ENCODE measurements around the gene KRT82.
A peak's percentile ranks its signal among the peaks of the same experiment; 100 is the strongest.

KRT82 gene

GRCh38 chr12:52382854-52383253 lies 23.3 kb downstream of the KRT82 start:
- no peak for DNase-seq

DNA sequence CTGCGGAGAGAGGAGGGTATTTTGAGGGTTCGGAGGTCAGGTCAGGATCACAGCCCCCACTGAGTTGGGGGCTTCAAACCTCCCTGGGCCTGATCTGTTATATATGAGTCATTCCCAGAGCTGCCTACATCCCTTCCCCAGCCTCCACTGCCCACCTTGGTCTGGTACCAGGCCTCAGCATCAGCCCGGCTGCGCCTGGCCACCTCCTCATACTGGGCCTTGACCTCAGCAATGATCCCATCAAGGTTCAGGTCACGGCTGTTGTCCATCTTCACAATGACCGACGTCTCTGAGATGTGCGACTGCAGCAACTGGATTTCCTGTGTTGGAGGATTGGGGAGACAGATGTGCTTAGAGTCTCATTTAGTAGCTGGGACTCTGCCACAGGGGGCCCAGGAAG lies 24.9 kb downstream of the KRT82 start:
- no peak for DNase-seq

GRCh38 chr12:52380271-52380694 lies 25.9 kb downstream of the KRT82 start:
- DNase-seq: peak; percentile 29

DNA sequence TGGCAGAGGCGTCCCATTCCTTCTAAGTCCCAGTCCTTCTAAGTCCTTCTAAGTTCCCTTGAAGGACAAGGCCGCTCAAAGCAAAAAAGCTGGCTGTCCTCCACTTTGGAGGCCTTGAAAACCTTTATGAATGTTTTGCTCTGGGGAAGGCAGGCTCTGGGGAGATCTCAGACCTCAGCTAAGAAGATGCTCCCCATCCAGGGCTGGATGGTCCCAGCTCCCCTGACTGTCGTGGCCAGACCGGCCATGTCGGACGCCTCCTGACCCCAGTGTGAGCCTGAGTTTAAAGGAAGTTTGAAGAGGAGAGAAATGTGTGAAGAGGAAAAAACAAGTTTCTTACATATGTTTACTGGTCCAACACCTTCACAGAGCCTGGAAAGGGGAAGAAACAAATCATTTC lies 26.6 kb downstream of the KRT82 start:
- DNase-seq: no peak

- no peak for DNase-seq
Measured at GRCh38 chr12:52378091-52378490, 28.0 kb downstream of the KRT82 start.

DNA sequence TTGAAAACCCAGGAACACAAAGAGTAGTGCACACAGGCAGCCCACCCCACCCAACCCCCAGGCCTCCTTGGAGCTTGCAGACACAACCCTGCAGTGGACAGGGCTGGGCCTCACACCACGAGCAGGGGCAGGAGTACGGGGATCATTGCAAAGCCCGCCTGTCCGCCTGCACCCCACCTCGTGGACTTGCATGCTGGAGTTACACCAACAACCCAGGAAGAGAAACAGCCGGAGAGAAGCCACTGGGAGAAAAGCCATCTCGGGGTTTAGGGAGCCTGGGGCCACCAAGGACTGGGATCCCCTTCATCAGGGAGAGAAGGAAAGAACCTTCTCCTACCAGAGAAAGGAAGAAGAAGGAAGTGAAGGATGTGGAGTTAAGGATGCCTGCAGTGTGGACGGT lies 28.9 kb downstream of the KRT82 start:
- no peak for DNase-seq

GRCh38 chr12:52372216-52373154 lies 33.6 kb downstream of the KRT82 start:
- peak; percentile 86 for DNase-seq

- no peak for DNase-seq
Measured at GRCh38 chr12:52371716-52372115, 34.4 kb downstream of the KRT82 start.

DNA sequence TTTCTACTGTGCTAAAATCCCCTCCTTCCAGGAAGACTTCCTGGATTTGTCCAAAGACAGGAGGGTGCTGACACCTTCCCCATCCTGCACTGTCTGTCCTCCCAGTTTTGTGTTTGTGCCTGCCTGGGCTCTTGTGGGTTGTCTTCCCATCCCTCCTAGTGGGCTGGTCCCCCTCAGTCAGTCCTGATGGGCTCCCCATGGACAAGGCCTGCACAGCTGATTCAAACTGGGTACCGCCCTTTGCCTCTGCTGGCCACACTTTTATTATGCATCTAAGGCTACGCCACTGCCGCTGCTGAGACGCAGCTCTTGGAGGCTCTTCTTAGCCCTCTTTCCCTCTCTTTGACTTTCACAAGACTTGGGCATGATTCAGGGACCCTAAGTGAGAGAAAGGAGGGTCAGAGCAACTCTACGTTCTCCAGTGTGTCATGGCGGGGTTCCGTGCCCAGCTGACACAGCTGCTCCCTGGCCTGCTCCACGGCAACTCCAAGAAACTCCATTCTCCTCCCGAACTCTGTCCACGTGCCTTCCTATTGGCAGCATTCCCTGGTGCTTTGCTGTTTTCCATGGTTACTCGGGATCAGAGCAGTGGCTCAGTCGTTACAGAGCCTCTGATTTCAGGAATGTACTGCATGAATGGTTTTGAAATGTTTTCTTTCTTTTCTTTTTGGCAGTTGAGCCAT lies 35.1 kb downstream of the KRT82 start:
- DNase-seq: peak; percentile 68

GRCh38 chr12:52369809-52370208 lies 36.3 kb downstream of the KRT82 start:
- DNase-seq: no peak

- DNase-seq: peak; percentile 22
Measured at GRCh38 chr12:52369211-52369610, 36.9 kb downstream of the KRT82 start.

DNA sequence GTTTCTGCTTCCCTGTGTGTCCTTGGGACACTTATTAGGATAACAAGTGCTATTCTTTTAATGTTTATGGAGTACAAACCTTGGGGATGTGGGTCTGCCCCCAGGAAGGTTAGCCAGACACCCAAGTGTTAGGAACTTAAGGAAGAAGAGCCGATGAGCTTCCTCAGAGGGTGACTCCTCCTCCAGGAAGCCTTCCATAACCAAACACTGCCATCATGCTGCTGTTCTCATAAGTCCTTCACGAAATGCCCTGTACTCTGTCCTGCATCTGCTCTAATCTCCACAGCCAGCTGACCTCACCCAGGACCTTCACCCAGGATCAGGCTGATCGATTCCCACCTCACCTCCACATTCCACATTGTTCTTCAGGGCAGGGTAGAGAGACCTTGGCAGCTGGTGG lies 37.6 kb downstream of the KRT82 start:
- DNase-seq: no peak

- no peak for DNase-seq
Measured at GRCh38 chr12:52367876-52368275, 38.3 kb downstream of the KRT82 start.

DNA sequence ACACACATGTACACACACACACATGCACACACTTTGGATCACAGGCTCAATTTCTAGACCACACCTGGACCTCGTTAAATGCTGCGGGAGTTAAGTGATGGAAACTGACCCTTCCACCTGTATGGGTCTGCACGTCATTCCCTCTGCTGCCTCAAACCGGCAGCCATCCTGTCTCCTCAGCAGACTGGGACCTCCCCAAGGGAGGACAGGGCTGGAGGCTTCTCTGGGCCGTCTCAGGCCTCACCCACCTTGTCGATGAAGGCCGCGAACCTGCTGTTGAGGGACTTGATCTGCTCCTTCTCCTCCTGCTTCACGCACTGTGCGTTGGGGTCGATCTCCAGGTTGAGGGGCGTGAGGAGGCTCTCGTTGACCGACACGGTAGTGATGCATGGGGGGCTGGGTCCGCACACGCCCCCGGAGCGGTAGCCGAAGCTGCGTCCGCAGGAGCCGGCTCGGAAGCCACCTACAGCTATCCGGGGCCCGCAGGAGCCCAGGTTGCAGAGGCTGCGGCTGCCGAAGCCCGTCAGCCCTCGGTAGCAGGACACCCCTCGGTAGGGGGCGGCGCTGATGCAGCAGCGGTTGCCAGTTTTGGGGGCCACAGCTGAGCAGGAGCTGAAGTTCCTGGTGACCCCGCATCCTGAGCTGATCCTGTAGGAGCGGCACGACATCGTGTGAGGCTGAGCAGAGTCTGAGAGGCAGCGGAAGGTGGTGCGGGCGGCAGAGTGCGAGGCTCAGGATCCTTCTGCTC lies 39.2 kb downstream of the KRT82 start, which contains the start of gene KRT85:
Gene KRT85 (minus strand): TSS at position 744 of the 748 bp plus-strand sequence. CDS start 76 bp downstream, at position 668.
- DNase-seq: no peak

GRCh38 chr12:52364901-52365489 lies 41.1 kb downstream of the KRT82 start:
- DNase-seq: no peak

DNA sequence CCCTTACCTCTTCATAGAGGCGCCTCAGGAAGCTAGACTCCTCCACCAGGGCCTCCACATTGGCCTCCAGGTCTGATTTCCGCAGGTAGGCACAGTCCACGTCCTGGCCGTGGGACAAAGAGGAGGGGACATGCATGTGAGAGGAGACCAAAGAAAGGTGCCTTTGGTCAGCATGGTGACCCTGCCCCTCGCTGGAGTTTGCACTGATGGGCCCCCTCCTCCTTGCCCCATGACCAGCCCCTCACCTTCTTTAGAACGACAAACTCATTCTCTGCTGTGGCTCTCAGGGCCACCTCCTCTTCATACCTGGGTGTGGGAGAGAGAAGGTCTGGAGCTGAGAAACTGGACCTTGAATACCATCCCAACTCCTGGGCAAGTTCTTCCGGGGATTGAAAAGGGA lies 42.1 kb downstream of the KRT82 start:
- no peak for DNase-seq

- no peak for DNase-seq
Measured at GRCh38 chr12:52363111-52363679, 42.9 kb downstream of the KRT82 start.

- no peak for DNase-seq
Measured at GRCh38 chr12:52362118-52362726, 43.9 kb downstream of the KRT82 start.

DNA sequence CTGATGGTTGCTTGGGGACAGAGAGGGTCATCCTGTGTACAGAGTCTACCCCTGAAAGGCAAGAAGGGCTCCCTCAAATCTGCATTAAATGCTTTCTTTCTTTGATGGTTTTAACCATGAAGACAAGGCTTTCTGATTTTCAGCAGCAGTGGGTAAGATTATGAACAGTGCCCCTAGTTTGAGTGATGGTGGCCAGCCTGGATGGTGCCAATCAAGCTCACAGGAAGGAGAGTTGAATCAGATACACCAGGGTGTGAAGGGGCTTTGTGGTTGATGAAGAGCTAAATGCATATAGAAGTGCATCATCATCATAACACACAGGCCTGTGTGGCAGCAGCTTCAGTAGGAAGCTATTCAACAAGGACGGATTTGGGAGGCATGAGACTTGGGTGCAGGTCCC lies 44.6 kb downstream of the KRT82 start:
- no peak for DNase-seq

DNA sequence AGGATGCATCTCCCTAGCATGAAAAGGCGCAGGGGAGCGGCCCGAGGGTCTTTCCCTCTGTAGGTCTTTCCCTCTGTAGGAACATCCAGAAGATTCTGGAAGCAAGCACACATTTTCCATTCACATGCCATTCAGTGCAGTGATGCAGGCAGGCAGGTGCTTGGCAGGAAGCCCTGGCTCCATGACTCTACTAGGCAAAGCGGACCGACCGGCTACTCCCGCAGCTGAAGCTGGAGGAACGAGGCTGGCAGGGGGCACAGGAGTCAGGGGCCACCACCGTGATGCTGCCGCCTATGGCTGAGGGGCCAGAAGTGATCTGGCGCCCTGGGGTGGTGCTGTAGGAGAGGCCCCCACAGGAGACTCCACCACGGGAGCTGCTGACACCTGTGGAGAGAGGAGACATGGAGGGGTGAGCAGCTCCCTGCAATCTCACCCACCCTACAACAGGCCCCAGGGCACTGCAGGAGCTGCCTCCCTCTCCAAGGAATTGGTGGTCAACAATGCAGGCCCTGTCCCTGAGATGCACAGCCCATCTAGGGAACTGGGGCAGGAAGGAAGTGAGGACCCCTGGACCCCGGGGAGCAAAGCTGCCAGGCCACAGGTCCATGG lies 45.4 kb downstream of the KRT82 start:
- DNase-seq: no peak

DNA sequence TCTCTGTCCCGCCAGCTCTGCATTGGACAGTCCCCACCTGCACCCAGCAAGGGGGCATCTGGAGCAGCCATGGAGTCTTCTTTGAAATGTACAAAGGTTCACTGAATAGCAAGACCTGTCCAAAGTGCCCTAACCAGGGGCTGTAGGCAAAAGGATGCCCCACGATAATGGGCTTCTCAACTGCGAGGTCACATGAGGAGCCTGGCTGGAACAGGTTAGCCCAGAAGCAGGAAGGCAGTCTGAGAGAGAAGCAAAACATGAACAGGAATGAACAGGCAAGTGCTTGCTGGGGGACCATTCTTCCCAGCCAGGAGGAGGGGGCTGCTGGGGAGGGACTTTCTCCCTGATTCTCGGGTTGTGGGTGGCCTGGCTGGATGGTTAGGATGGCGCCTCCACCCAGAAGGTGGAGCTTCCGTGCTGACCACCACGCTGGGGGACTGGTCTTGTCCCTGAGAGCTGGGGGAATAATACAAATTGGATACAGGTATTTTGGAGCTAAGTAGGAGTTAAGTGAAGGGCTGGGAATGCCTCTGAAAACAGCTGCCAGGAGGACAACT lies 46.0 kb downstream of the KRT82 start:
- no peak for DNase-seq

Data from fibroblast of skin of scalp (primary cell).